MCF 10A (cell line): ENCODE measurements around the gene GDNF. TPM values are rescaled to one million over a fixed set of nuclear protein-coding genes. Genes with fewer than 3 reads are reported as not detected.
A peak's percentile ranks its signal among the peaks of the same experiment; 100 is the strongest.

Source experiments
- BruUV-seq: library from RNA; stranded (reverse); fragments of 400-500 nt; replicated peaks from 2 replicates; lab custom pipeline; 2021; lab: Mats Ljungman, UMichigan
- CTCF ChIA-PET: fragments of 300-600 bp; sonication (Branson Sonifier 250); formaldehyde crosslinking; extraction: SDS; loops from one replicate; lab custom pipeline; 2021; ENCODE audit warnings: antibody characterized with exemption, inconsistent platforms; lab: Yijun Ruan, JAX
- POLR2A ChIA-PET: fragments of 300-600, 350-650 bp; sonication (Branson Sonifier 250); formaldehyde crosslinking; extraction: SDS; loops from one replicate; lab custom pipeline; 2020; ENCODE audit warnings: antibody characterized with exemption, inconsistent platforms; lab: Yijun Ruan, JAX
- DNase-seq: peaks from one replicate; pipeline ENCODE4 v3.0.0-alpha.2; 2018; ENCODE audit not compliant: unreplicated experiment
- H3K27ac Mint-ChIP-seq: one replicate; pipeline ENCODE4 v1.8.0; 2022; ENCODE audit warnings: mild to moderate bottlenecking, low read depth, mixed read lengths; ENCODE audit not compliant: unreplicated experiment
- H3K27me3 Mint-ChIP-seq: one replicate; pipeline ENCODE4 v1.8.0; 2022; ENCODE audit warnings: mixed read lengths; ENCODE audit not compliant: insufficient read depth, unreplicated experiment
- H3K36me3 Mint-ChIP-seq: one replicate; pipeline ENCODE4 v1.8.0; 2022; ENCODE audit warnings: mild to moderate bottlenecking, moderate library complexity, mixed read lengths; ENCODE audit not compliant: insufficient read depth, unreplicated experiment
- H3K4me1 Mint-ChIP-seq: one replicate; pipeline ENCODE4 v1.8.0; 2022; ENCODE audit warnings: mixed read lengths; ENCODE audit not compliant: insufficient read depth, unreplicated experiment
- H3K4me3 Mint-ChIP-seq: one replicate; pipeline ENCODE4 v1.8.0; 2022; ENCODE audit warnings: mild to moderate bottlenecking, moderate library complexity, mixed read lengths; ENCODE audit not compliant: unreplicated experiment
- H3K9me3 Mint-ChIP-seq: one replicate; pipeline ENCODE4 v1.8.0; 2022; ENCODE audit warnings: mixed read lengths; ENCODE audit not compliant: unreplicated experiment
- intact Hi-C: fragments of 100-400 bp; cut with micrococcal nuclease; formaldehyde crosslinking; loops from 2 replicates; pipeline ENCODE4 v1.14.1; 2022
- total RNA-seq: library from RNA; stranded (reverse); gene quantifications from 2 replicates; pipeline ENCODE4 v1.2.3, GENCODE V29; 2022
- TF ChIP-seq, protein P1 (sequence below): fragments of 200-600 bp; IDR thresholded peaks from one replicate; pipeline ENCODE4 v1.8.0; 2022; ENCODE audit warnings: antibody characterized with exemption, mild to moderate bottlenecking; ENCODE audit not compliant: unreplicated experiment

The GDNF gene
- total RNA-seq, 1 experiment from 2014 or later: not detected

DNA sequence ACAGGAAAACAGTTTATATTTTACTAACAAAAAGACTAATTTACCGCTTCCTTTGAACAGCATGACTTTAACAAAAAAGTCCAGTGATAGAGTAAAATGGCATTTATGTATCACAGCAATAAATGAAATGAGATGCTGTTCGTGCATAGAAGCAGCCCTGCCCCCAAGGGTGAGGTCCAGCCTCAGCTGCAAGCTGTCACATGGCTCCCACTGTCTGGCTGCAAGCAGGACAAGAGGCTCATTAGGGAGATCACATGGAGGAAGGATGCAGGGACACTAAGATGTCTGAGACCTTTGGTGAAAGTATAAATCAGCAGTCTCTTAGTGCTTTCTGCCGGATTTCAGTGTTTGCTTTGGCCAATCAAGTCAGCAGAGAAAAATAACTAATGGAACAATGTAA lies 23.0 kb downstream of the GDNF start:
- Mint-ChIP-seq H3K4me3 (no peak overlapping the region), H3K27ac (no peak overlapping the region), H3K9me3 (peaks cover 8% of the 10 kb centered on the region), H3K27me3 (no peaks in the 10 kb centered on the region), H3K36me3 (no peaks in the 10 kb centered on the region), H3K4me1 (no peaks in the 10 kb centered on the region)
- intact Hi-C loops: no loop called here
- no TSS peak for BruUV-seq
- no peak for DNase-seq
- CTCF ChIA-PET: no interaction called here
- POLR2A ChIA-PET: no interaction called here
- TF ChIP-seq, protein P1, sequence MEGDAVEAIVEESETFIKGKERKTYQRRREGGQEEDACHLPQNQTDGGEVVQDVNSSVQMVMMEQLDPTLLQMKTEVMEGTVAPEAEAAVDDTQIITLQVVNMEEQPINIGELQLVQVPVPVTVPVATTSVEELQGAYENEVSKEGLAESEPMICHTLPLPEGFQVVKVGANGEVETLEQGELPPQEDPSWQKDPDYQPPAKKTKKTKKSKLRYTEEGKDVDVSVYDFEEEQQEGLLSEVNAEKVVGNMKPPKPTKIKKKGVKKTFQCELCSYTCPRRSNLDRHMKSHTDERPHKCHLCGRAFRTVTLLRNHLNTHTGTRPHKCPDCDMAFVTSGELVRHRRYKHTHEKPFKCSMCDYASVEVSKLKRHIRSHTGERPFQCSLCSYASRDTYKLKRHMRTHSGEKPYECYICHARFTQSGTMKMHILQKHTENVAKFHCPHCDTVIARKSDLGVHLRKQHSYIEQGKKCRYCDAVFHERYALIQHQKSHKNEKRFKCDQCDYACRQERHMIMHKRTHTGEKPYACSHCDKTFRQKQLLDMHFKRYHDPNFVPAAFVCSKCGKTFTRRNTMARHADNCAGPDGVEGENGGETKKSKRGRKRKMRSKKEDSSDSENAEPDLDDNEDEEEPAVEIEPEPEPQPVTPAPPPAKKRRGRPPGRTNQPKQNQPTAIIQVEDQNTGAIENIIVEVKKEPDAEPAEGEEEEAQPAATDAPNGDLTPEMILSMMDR: no peak

DNA sequence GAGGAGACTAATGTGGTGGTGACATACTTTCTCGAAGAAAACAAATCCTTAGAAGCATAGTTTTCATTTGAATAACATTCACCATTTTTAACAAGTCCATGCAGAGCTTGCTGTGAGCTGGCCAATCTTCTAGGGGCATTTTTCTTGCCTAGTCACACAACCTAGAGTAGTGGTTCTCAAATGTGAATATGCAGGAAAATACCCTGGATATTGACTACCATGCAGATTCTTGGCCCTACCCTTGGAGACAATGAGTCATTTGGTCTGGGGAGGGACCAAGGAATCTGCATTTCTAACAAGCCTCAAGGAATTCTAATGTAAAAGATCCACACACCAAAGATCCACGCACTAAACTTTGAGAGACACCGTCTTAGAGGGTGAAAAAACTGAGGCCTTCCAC lies 23.5 kb downstream of the GDNF start:
- no peak for DNase-seq
- H3K4me3 Mint-ChIP-seq: no peak overlapping the region
- intact Hi-C loops: no loop called here
- no peaks in the 10 kb centered on the region for H3K36me3 Mint-ChIP-seq
- H3K4me1 Mint-ChIP-seq: no peaks in the 10 kb centered on the region
- POLR2A ChIA-PET: no interaction called here
- no peaks in the 10 kb centered on the region for H3K27me3 Mint-ChIP-seq
- H3K27ac Mint-ChIP-seq: no peak overlapping the region
- BruUV-seq: no TSS peak
- peaks cover 8% of the 10 kb centered on the region for H3K9me3 Mint-ChIP-seq
- TF ChIP-seq, protein P1: no peak
- CTCF ChIA-PET: interaction anchor here (1.0 kb wide), 1 partner anchor 376 kb away, joined by 3 read pairs; no protein-coding TSS in a partner anchor

DNA sequence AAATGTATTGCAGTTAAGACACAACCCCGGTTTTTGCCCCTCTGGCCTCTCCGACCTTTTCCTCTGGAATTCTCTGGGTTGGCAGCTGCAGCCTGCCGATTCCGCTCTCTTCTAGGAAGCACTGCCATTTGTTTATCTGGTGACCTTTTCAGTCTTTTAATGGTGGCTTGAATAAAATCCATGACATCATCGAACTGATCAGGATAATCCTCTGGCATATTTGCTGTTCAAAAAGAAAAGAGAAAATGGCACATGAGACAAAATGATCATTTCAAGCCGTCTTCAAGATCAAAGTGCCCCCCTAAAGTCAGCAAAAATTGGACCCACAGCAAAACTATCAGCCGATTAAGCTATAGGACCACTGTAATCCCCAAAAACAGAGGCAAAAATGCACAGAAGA lies 23.9 kb downstream of the GDNF start:
- H3K4me3 Mint-ChIP-seq: no peak overlapping the region
- H3K27ac Mint-ChIP-seq: no peak overlapping the region
- intact Hi-C loops: no loop called here
- H3K36me3 Mint-ChIP-seq: no peaks in the 10 kb centered on the region
- ChIA-PET POLR2A (no interaction called here), CTCF (interaction anchor here (1.0 kb wide), 1 partner anchor 377 kb away, joined by 3 read pairs; no protein-coding TSS in a partner anchor)
- TF ChIP-seq, protein P1: no peak
- BruUV-seq: no TSS peak
- H3K27me3 Mint-ChIP-seq: no peaks in the 10 kb centered on the region
- no peak for DNase-seq
- no peaks in the 10 kb centered on the region for H3K4me1 Mint-ChIP-seq
- peaks cover 8% of the 10 kb centered on the region for H3K9me3 Mint-ChIP-seq

DNA sequence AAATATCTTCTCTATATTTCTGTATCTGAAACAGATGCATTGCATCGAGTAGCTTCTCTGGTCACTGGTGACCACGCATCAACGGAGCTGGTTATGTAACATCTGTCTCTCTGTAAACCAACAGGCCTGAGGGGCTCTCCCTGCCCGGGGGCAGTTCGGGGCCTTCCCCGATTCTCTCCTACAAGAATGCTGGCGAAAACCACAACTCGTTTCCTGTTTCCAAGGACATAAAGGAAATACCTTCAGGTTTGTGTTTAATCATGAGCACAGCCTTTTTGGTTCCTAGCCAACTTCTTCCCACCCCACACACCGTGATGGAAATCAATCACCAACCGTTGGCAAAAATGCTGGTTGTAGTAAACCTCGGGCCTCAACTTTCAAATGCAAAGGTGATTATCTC lies 25.1 kb downstream of the GDNF start:
- Mint-ChIP-seq H3K4me1 (no peaks in the 10 kb centered on the region), H3K27me3 (no peaks in the 10 kb centered on the region), H3K27ac (no peak overlapping the region), H3K9me3 (peaks cover 8% of the 10 kb centered on the region), H3K36me3 (no peaks in the 10 kb centered on the region), H3K4me3 (no peak overlapping the region)
- DNase-seq: peak; percentile 67
- TF ChIP-seq, protein P1: no peak
- no TSS peak for BruUV-seq
- ChIA-PET CTCF (no interaction called here), POLR2A (no interaction called here)
- intact Hi-C loops: no loop called here
